Globus pallidus (tissue), 1 donor: ENCODE data around the gene P2RX5.
"Not testable (repeated sequence)": the region's sequence is repeated elsewhere in the genome, so short reads cannot be mapped to it uniquely, and the experiment has no call there.

Experiments
- DNase-seq: peaks from one replicate; pipeline ENCODE4 v3.0.0-alpha.2; 2015; ENCODE audit warnings: low spot score

The P2RX5 gene

GRCh38 chr17:3712811-3713463 is 17.0 kb upstream of the P2RX5 start:
- DNase-seq: no peak

- no peak for DNase-seq
Measured at GRCh38 chr17:3710951-3711383, 15.0 kb upstream of the P2RX5 start.

- DNase-seq: no peak
Measured at GRCh38 chr17:3708366-3708765, 12.4 kb upstream of the P2RX5 start.

GRCh38 chr17:3705718-3705984 is 9.7 kb upstream of the P2RX5 start:
- not testable (repeated sequence) for DNase-seq

- DNase-seq: no peak
Measured at GRCh38 chr17:3704931-3705717, 9.2 kb upstream of the P2RX5 start.

- DNase-seq: not testable (repeated sequence)
Measured at GRCh38 chr17:3702041-3702539, 6.1 kb upstream of the P2RX5 start.

GRCh38 chr17:3699951-3700350 is 4.0 kb upstream of the P2RX5 start:
- no peak for DNase-seq

- DNase-seq: no peak
Measured at GRCh38 chr17:3698139-3698538, 2.2 kb upstream of the P2RX5 start.

- no peak for DNase-seq
Measured at GRCh38 chr17:3697103-3697476, 1.1 kb upstream of the P2RX5 start.

GRCh38 chr17:3695129-3695722 is 729 bp downstream of the P2RX5 start:
- no peak for DNase-seq

- DNase-seq: no peak
Measured at GRCh38 chr17:3693829-3694231, 2.1 kb downstream of the P2RX5 start.

- no peak for DNase-seq
Measured at GRCh38 chr17:3693141-3693540, 2.8 kb downstream of the P2RX5 start.

- no peak for DNase-seq
Measured at GRCh38 chr17:3692346-3692745, 3.6 kb downstream of the P2RX5 start.

- no peak for DNase-seq
Measured at GRCh38 chr17:3691617-3692067, 4.3 kb downstream of the P2RX5 start.

- DNase-seq: no peak
Measured at GRCh38 chr17:3690094-3690715, 5.8 kb downstream of the P2RX5 start.

- DNase-seq: no peak
Measured at GRCh38 chr17:3689262-3690093, 6.5 kb downstream of the P2RX5 start.

- DNase-seq: no peak
Measured at GRCh38 chr17:3688852-3689261, 7.1 kb downstream of the P2RX5 start.

GRCh38 chr17:3688027-3688553 is 7.9 kb downstream of the P2RX5 start:
- DNase-seq: no peak

GRCh38 chr17:3685174-3685573 is 10.8 kb downstream of the P2RX5 start:
- no peak for DNase-seq

- DNase-seq: no peak
Measured at GRCh38 chr17:3683054-3683511, 12.9 kb downstream of the P2RX5 start.

- no peak for DNase-seq
Measured at GRCh38 chr17:3682033-3682432, 13.9 kb downstream of the P2RX5 start.
